NCI-H510A (cell line): ENCODE measurements around the gene TMUB2.
"Not testable (repeated sequence)": the region's sequence is repeated elsewhere in the genome, so short reads cannot be mapped to it uniquely, and the experiment has no call there.

Source experiments
- DNase-seq: peaks from one replicate; lab custom pipeline; 2025; lab: John Stamatoyannopoulos, UW

The TMUB2 gene

DNA sequence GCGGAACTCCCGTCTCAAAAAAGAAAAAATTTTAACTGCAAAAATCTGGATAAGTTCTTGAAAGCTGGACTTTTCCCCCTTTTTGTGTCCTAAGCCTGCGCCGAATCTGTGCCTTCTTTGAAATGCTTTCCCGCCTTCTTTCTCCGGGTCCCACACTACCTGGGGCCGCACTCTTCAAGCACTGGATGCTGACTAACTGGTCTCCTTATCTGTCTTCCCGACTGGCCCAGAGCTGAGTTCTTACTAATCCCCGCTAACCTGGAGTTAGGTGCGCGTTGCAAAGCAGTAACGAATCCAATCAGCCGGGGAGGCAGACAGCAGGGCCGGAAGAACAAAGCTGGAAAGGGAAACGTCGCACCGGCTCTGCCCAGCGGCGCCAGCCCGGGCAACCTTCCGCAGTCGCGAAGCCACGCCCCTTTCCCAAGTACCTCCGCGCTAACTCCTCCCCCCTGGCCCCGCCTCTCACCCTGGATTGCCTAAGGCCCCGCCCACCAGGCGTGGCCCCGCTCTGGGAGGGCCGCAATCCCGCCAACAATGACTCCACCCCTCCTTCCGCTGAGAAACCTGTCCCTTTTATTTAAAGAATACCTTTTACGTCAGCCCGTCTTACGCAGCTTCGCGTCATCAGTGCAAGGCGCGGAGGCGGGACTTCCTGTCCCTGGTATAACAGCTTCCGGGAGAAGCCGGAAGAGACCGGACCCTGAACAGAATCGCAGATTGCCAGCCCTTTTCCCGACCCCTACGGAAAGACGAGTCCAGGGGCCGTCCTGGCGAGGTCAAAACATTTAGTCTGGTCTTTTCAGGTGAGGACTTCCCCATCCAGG lies at the start of gene TMUB2:
Gene TMUB2, plus strand, starts transcription at position 666 of the 824 bp plus-strand sequence. CDS start 737 bp downstream, outside the sequence.
- DNase-seq, result peak; percentile 95

DNA sequence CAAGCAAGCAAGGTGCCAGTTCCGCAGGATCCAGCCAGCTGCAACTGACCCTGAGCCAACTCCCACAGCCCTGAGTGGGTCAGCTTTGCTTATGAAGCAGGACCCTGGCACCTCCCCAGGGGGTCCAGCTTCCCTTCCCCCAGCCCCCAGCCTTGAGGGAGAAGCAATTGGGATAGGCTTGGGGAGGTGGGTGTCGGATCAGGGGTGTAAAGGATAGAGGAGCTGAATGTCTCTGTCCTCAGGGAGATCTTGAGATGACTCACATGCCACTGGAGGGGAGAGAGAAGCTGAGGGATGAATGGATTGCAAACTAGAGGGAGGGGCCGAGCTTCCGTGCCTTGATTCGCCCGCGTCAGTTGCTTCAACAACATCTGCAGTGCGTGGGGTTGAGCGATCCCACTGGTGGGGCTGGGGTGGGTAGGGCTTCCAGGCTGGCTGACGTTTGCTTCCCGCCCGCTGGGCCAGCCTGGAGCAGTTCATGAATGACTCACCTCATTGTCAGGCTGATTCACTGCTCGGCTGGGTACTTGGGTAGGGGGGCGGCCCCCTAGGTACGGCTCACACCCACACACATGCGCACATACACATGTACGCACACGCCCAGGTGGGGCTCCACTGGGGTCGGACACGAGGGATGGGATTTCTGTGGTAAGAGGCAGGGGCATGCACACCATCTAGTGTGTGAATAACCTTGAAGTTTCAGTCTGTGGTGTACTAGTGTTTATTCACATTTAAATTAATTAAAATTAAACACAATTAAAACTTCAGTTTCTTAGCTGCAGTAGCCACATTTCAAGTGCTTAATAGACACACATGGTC lies 48.7 kb upstream of the TMUB2 start:
- peak; percentile 61 for DNase-seq

DNA sequence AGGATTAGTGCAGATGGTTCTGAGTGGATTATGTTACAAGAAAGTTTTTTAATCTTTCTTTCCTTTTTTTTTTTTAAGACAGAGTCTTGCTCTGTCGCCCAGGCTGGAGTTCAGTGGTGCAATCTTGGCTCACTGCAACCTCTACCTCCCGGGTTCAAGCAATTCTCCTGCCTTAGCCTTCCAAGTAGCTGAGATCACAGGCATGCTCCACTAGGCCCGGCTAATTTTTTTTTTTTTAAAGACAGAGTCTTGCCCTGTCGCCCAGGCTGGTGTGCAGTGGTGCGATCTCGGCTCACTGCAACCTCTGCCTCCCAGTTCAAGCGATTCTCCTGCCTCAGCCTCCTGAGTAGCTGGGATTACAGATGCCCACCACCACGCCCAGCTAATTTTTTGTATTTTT lies 42.9 kb upstream of the TMUB2 start:
- DNase-seq, result not testable (repeated sequence)

DNA sequence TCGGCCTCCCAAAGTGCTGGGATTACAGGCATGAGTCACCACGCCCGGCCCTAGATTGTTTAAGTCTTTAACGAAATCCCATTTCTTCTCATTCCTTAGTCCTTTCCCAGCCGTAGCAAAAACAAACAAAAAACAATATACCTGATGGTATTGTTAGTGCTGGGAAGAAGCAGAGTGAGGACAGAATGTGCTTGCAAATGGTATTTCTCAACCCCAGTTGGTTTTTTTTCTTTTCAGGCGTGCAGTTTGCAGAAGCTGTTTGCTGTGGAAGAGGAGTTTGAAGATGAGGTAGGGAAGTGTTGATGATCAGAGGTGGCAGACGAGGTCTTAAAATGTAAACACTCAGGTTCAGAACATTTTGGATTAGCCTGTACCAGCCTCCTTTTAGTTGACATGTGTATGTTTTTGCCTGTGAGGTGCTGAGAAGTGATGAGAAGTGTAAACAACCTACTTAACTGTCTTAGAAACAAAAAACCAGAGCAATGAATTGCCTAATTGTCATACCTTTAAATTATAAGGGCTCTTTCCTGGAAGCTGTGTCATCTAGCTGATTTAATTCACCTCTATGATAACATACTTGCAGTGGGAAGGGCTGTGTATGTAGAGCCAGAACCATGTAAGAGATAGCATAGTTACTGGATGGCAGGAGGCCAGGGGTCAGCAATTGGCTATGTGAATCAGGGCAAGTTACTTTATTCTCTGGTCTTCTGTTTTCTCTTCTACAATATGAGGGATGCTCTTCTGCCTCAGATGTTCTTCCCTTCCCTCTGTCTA lies 41.6 kb upstream of the TMUB2 start:
- no peak for DNase-seq

DNA sequence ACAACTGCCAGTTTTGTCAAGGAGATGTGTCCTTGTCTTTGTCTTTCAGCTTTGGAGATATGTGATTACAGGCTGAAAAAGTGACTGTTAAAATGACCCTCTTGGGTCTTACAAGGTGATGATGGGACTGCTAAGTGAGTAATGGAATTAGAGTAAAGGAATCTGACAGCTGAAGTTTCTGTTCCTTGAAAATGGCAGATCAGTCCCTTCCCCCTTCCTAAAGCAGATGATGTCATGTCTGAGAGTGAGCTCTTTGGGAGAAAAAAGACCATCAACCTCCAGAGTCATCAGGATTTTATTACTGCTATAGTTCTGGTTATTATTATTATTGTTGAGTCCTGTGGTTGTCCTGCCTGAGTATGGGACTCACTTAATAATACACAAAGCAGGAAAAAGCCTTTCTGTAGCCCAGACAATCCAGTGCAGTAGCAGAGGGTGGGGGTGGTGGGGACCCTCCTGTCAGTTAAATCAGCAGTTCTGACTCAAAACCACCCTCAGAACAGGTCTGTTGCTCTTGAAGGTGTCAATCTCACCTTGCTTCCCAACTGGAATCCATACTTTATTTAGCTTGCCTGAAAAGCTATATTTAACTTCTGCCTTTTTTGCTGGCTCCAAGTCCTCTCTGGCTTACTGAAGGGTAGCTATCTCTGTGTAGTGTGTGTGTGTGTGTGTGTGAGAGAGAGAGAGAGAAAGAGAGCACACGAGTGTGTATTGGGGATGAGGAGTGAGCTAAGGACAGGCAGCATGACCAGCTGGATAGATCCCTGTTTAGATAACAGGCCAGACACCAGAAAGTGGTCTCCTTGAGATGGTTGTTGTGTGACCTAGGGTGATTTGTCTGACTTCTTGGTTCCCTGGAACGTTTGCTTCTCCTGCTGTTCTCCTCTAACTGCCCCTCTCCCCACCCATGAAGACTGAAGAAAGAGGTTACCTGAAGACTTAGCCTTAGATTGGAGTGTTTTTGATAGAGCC lies 40.1 kb upstream of the TMUB2 start:
- DNase-seq, result no peak

DNA sequence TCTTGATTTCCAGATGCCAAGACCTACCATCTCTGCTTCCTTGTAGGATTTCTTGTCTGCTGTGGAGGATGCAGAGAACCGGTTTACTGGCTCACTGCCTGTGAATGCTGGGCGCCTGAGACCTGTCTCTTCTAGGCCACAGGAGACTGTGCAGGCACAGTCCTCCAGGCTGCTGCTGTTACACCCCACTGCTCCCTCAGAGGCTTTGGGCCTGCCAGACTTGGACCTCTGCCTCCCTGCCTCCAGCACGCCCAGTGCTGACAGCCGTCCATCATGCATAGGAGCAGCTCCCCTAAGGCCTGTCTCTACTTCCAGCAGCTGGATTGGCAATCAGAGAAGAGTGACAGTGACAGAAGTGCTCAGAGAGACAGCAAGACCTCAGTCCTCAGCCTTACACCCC lies 39.0 kb upstream of the TMUB2 start:
- DNase-seq, result no peak

DNA sequence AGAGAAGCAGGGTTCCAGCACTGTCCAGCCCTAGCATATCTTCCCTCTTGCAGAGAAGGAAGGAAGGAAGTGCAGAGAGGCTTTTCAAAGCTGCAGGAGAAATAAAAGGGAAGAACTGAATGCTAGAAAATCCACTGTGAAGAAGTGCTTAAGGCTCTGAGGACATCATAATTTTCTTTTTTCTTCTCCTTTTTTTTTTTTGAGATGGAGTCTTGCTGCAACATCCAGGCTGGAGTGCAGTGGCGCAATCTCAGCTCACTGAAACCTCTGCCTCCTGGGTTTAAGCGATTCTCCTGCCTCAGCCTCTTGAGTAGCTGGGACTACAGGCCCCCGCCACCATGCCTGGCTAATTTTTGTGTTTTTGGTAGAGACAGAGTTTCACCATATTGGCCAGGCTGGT lies 37.7 kb upstream of the TMUB2 start:
- DNase-seq, result not testable (repeated sequence)

- no peak for DNase-seq
These were observed 36.9 kb upstream of the TMUB2 start for GRCh38 chr17:44149750-44150329.

GRCh38 chr17:44152875-44153274 lies 33.9 kb upstream of the TMUB2 start:
- no peak for DNase-seq

DNA sequence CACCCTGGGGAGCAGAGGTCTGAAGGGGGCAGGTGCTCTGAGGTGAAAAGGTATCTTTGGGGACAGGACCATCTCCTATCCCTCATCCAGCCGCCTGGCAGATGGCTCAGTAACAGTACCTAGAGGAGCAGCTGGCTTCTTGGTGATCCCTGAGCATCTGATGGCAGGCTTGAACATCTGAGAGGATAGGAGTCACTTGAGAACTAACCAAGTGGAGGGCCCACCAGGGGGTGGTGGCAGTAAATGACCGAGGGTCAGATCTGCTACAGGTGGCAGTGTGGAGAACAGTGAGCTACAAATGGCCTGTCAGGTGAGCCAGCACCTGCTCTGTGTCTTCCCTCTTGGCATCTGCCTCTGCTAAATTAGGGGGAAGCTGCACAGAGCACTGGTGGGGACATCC lies 31.3 kb upstream of the TMUB2 start:
- DNase-seq, result peak; percentile 58

GRCh38 chr17:44159519-44160210 lies 27.1 kb upstream of the TMUB2 start:
- no peak for DNase-seq

DNA sequence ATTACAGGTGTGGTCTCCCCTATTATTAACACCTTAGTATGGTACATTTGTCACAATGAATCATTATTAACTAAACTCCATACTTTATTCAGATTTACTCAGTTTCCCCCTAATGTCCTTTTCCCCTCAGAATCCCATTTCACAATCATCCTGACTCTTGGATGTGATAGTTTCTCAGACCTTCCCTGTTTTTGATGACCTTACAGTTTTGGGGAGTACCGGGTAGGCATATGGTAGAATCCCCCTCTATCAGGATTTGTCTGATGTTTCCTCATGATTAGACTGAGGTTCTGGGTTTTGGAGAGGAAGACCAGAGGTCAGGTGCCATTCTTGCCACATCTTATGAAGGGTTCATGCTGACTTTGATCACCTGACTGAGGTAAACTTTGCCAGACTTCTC lies 22.3 kb upstream of the TMUB2 start:
- DNase-seq, result no peak

DNA sequence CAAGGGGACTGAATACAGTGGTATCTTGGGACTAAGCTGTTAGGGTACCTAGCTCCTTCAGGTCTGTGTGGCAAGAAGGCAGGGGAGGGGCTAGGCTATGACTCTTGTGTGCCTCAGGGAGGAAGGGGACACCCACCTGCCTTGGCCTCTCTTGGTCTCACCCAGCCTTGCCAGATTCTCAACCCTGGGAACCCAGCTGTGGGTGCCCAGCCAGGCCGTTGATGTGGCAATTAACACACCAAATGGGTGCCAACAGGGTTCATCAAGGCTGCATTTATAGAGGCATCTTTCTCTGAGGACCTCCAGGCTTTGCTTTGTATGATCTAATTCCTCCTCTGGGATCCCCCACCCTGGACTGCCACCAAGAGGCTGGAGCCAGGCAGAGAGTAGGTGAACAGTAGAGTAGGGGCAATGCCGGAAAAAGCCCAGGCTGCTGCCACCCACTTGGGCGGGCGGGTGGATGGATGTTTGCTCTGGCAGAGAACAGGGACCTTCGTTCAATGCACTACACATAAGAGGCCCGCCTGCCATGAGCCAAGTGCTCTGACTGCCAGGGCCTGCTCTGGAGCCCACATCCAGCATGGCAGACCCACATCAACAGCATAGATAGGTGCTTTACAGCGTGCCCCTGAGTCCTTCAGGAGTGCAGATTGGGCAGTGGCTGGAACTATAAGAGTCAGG lies 19.5 kb upstream of the TMUB2 start:
- no peak for DNase-seq

DNA sequence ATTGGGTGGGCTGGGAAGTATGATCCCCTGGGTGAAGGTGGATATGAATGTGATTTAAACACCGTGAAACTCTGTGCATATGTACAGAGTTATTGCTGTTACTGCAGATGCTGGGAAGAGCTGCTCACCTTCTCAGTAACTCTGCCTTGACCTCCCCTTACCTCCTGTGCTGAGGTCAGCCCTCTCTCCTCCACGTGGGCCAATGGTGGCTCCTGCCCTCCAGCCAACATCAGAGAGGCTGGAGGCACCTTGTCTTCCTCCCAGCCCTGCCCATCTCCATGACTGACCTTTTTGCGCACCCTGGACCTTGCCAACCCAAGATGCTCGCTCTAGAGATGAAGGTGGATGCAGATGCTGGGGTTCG lies 16.7 kb upstream of the TMUB2 start:
- DNase-seq, result no peak

GRCh38 chr17:44170499-44171201 lies 16.1 kb upstream of the TMUB2 start, which contains the start of gene ASB16:
TSS of gene ASB16 (plus strand) at chr17:44170704. CDS start at chr17:44170790, 86 bp downstream.
- DNase-seq, result no peak

DNA sequence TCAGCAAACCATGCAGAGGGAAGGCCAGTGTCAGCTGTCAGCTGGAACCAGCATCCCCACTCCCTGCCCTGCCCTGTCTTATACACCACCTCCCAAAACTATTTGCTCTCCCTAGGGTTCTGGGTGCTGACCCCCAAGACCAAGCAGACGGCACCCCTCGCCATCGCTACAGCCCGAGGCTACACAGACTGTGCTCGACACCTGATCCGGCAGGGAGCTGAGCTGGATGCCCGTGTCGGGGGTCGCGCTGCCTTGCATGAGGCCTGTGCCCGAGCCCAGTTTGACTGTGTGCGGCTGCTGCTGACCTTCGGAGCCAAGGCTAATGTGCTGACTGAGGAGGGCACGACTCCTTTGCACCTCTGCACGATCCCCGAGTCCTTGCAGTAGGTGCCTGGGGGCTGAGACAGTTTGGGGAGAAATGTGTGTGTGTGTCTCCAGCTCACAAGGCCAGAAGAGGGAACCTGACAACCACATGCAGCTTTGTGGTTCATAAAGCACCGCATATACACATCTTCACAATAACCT lies 14.8 kb upstream of the TMUB2 start:
- no peak for DNase-seq

DNA sequence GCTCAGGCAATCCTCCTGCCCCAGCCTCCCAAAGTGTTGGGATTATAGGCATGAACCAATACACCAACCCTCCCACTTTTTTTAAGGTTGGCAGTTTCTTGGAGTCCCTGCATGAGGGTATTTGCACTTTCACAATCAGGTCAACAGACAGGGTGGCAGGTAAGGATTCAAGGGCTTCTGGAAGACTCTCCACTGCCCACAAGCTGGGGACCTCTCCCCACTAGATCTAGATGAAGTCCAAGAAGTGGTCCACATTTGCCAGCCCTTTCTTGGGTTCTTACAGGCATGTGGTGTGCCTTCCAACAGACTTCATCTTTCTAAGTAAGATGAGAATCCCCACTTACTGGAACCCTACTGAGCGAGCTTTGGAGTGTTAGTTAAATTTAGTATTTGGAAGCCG lies 12.3 kb upstream of the TMUB2 start:
- DNase-seq, result no peak

DNA sequence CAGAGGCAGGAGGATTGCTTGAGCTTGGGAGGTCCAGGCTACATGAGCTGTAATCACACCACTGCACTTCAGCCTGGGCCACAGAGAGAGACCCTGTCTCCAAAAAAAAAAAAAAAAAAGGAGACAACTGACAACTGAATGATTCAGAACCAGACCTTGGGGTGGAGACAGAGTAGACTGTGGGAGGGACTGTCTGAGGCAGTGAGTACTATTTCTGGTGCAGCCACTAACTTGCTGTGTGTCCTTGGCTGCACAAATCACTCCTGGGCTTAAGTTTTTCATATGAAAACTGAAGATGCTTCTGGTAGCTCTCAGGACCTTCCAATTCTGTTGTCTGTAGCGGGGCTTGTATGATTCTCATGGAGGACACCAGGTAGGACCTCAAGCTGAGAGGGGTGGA lies 10.5 kb upstream of the TMUB2 start:
- DNase-seq, result no peak
